ENCODE data around the gene PRKAB1.

Gene PRKAB1

GRCh38 chr12:119664642-119665041, 3.3 kb upstream of the PRKAB1 start:
- DNase-seq = no peak

DNA sequence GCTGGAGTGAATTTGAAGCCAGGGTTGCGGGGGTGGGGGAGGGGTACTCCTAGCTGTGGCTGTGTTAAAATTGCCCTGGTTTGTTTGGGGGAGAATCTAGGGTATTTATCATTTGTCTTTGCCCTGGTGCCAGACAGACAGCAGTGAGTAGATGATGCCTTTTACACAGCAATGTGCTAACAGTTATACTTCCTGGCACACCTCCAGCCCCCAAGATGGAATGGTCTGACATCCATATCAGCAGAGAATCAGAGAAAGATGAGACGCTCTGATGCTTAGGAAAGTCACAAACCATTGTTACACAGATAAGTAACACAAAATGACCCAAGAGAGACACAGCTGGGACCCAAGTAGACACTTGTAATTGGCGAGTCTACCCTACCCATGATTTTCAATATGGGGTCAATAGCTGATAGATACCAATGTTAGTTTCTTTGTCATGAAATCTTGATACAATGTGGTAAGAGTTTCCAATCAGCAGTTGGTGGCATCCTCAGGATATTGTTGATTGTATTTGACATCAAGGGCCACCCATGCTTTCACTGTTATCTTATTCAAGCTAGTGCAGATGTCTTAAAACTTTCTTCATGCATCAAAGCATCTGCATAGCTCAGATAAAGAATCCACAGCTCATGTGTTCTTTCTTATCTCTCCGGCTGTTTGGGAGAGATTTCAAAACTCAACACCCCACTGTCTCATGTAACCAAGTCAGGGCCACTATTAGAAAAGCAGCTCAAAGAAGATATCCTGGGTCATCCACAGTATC, 2.6 kb upstream of the PRKAB1 start:
- no peak for DNase-seq

DNA sequence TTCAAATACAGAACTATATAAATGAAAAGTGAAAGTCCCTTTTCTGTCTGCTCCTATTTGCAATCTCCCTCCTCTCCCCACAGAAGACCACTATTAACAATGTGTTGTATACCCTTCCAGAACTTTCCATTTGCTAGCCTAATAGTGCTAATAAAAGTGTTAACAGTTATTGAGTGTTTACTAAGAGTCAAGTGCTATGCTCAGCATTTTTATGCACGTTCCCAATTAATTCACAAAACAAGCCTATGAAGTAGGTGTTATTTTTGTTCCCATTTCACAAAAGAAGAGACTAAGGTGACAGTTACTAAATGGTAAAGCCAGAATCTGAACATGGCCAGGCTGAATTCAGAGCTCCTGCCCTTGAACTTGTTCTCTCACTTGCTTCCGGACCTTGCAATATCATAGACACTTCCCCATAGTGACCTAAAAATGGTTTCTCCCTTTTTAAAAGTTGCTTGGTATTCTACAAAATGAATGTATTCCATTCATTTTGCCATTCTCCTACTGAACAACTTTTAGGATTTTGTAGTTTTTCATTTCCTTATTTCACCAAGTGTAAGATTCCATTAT, 1.6 kb upstream of the PRKAB1 start:
- no peak for DNase-seq

GRCh38 chr12:119666900-119667576, 895 bp upstream of the PRKAB1 start:
- DNase-seq = no peak

GRCh38 chr12:119668324-119668841, 450 bp downstream of the PRKAB1 start:
- DNase-seq = no peak

DNA sequence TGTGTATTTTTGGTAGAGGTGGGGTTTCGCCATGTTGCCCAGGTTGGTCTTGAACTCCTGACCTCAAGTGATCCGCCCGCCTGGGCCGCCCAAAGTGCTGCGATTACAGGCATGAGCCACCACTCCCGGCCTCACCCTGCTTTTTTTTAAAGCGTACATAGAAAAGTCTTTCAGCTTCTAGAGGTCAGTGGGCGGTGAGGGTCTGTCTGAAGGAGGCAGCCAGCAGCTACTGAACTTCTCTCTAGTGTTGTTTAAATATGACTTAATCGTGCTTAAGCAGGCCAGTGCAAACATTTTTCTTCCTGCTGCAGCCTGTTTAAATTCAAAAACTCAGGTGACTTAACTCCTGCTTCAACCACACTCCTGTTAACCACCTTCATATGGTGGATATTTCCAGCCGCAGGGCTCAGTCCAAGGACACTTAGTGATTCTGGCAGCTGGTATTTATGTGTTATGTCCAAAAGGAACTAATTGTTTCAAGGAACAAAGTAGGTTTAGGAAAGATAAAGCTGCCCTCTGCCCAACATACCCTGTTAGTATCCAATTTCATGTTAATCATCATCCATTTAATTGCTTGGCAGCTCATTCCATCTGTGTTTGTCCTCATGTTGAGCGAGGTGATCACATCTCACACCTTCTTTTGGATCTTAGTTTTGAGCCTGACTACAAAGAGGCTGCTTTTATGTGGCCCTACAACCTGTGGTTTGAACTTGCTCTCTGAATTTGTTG, 2.0 kb downstream of the PRKAB1 start:
- DNase-seq = no peak

GRCh38 chr12:119671070-119671469, 3.1 kb downstream of the PRKAB1 start:
- DNase-seq = no peak

- DNase-seq = no peak
Measured at GRCh38 chr12:119672194-119672593, 4.3 kb downstream of the PRKAB1 start.

DNA sequence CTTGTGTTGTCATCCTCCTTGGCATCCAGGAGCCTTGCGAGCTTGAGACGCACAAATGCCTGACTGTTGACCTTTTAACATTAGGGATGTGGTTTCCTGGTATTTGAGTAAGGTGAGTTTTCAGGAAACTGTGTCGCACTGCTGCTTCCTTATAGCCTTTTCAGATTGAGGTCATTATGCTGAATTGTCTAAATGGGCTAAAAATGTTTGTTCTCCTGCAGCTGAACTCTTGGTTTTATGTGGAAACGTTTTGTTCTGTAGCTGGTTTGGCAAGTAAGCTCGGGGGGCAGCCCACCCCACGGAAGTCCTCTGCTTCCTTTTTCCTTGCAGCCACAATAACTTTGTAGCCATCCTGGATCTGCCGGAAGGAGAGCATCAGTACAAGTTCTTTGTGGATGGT, 5.7 kb downstream of the PRKAB1 start:
- no peak for DNase-seq

GRCh38 chr12:119674560-119674959, 6.6 kb downstream of the PRKAB1 start:
- no peak for DNase-seq

DNA sequence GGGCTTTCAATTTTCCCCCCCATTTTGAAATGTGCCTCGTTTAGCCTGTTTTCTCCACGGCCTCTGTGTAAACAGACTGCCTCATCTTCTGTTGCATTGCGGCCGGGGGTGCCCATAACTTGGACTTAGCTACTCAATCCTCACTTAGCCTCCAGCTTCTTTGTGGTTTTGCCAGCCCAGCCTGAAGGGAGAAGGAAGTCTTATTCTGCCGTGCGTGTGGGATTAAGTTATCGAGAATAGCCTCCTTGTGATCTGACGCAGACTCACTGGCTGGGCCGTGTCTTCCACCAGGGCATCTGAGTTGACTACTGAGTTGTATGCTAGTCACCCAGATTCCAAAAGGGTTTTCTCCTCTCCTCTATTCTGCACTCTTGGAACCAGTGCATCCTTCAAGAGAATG, 8.1 kb downstream of the PRKAB1 start:
- no peak for DNase-seq

DNA sequence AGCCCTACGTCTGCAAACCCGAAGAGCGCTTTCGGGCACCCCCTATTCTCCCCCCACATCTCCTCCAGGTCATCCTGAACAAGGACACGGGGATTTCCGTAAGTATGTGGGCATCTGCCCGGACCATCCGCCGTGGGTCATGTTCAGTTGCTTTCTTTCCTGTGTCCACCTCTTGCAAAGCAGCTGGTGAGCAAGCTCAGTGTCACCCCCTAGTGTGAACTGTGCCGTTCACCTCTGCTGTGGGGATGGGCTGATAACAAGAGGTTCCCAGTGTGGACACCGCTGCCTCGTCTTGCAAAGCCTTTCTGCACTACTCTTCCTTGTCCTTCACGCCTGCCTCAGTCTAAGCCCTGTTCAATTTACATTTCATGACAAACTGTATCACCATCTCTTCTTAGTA, 8.6 kb downstream of the PRKAB1 start:
- no peak for DNase-seq

DNA sequence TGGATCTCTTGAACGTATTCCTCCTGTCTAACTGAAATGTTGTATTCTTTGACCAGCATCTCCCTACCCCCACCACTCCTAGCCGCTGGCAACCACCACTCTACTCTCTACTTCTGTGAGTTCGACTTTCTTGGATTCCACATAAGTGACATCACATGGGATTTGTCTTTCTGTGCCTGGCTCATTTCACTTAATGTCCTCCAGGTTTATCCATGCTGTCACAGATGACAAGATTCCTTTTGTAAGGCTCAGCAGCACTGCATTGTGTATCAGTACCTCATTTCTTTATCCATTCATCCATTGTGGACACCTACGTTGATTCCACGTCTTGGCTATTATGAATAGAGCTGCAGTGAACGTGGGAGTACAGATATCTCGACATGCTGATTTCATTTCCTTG, 10.5 kb downstream of the PRKAB1 start:
- DNase-seq = peak; percentile 38

DNA sequence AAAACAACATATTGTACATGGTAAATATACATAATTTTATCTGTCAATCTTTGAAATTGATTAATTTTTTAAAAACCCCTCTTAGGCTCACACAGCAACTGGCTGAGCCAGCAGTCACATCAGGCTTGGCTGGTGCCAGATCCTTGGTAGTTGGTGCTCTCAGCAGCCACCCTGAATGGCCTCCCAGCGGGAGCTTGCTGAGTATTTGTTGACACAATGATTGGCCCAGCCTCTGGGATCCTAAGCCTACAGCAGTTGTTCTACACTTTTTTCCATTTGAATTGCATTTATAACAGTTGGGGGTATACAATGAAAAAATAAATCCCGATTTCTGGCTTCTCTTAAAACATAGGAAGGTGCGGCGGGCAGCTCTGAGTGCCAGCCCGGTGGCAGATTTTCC, 11.1 kb downstream of the PRKAB1 start:
- peak; percentile 92 for DNase-seq

DNA sequence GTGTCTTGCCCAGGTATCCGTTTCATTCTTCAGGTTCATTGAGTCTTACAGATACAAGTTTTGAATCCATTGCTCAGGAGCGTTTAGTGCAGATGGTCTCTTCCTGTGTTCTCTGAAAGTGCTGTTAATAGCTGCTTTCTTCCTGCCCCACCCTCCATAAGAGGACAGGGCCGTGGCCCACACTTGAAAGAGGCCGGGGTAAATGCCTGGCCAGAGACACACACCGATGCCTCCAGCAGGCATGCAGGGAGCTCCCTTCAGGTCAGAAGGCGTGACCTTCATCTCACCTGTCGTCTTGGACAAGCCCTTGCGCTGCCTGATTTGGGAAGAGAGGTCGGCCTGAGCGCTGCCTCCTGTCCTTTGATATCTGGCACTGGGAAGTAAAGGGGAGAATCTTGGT, 11.6 kb downstream of the PRKAB1 start:
- no peak for DNase-seq

GRCh38 chr12:119681111-119681510, 13.2 kb downstream of the PRKAB1 start:
- DNase-seq = no peak

DNA sequence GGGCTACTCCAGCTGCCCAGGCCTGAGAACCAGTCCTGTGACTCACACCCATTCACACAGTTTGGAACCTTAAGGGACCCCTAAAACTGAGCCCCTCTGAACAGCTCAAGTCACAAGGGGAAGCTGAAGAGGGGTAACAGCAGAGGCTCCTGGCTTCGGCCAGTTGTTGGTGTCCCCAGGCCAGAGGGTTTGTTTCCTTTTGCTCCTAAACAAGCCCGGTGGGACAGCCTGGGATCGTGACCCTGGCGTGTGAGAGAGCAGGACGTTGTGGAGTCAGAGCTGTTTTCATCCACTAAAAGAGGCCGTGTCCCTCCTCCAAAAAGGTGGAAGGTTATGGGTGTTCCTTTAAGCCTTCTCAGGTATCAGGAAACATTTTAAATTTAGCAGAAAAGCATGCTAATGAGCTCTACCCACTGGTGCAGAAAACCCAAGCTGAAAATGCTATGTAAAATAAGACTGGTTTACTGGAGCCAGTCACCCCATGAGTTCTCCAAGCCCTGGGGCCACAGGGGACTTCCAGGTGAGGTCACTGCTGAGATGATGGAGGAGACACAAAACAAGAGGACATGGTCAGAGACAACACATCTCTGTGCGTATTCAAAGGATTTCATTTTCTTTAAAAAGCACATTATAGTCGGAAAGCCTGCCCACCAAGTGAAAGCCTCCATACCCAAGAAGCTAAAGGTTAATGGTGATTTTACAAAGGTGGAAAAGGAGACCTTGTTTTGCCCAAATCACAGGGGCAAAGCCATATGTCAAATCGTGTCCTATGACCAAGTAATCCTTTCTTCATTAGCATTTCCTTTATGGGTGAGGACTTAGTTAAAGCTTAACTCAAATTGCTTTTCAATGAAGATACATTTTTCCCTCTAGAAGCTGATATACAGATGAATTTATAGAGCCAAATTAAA, 14.1 kb downstream of the PRKAB1 start:
- DNase-seq = no peak

GRCh38 chr12:119682639-119683252, 14.8 kb downstream of the PRKAB1 start:
- no peak for DNase-seq

DNA sequence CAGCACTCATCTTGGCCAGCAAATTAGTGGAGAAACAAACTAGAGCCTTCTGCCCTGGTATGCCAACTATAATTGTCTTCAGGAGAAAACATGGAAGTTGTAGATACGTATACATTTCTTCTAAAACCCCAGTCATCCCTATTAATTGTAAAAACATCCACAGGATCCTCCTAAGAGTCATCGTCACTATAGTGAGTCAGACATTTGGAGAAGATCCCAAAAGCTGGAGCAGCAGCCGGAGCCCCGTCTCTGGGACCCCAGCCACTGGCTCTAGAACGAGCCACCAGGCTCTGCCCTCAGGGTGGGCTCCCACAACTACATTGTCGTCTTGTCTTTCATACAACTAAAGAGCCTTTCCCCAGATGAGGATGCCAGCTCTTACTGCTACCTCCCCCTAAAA, 15.5 kb downstream of the PRKAB1 start:
- no peak for DNase-seq

DNA sequence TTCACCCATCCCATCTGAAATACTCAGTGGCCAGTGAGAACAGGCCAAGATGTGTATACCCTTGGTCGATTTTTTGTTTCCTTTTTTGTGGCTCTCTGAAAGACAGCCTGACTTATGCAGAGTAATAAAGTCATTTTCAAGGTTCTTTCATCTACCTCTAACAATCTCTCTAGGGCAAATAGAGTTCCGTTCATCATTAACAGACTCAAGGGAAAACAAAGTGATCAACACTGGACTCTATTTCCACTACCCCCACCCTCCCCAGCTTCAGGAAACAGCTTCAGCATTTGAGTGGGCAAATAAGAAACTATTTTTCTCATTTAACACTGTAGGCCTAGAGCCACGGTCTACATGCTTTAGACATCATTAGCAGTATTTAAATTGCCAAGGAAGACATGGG, 15.9 kb downstream of the PRKAB1 start:
- DNase-seq = no peak

DNA sequence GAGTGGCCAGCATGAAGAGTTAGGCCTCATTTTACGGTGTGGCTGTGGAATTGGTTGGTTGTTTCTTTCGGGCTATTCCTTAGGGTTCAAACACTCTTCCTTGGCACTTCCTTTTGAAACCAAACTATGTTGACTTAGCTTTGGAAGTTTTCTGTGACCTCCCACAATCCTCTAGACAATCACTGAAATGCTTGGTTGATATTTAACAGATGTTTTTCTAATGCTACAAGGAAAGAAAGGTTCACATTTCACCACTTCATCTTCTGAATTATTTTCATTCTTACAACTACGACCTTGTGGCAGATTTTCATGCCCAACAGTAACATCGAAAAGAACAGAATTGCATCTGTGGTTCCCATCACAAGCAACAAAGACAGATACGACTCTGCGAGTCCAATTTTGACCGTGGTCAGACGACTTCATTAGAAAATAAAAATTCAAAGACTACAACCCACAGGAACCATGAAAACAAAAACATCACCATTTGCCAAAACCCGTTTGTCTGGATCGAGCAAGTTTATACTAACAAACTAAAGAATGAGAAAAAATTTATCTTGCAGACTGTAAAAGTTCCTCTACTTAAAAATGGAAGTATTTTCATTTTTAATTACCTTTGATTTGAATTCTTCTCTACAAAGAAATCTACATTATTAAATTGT, 16.9 kb downstream of the PRKAB1 start:
- DNase-seq = no peak
